IPS-18c (cell line): Measurements from ENCODE around the gene C6orf132.
"Not testable (repeated sequence)": the region's sequence is repeated elsewhere in the genome, so short reads cannot be mapped to it uniquely, and the experiment has no call there.

Source experiments
- H3K4me3 ChIP-seq: 2 replicates; pipeline ENCODE4 v1.7.0; 2013; ENCODE audit warnings: low read depth, mild to moderate bottlenecking, low read length, moderate library complexity; ENCODE audit not compliant: insufficient read depth
- H3K9me3 ChIP-seq: one replicate; pipeline ENCODE4 v1.6.1; 2013; ENCODE audit warnings: mild to moderate bottlenecking, low read length, moderate library complexity; ENCODE audit not compliant: control insufficient read depth, insufficient read depth

The C6orf132 gene

GRCh38 chr6:42165016-42165415 lies 22.6 kb upstream of the C6orf132 start:
- no peaks in the 10 kb centered on the region for H3K9me3 ChIP-seq

GRCh38 chr6:42163981-42164380 lies 21.6 kb upstream of the C6orf132 start:
- H3K4me3 ChIP-seq: no peak overlapping the region

More at GRCh38 chr6:42165016-42165415, 22.6 kb upstream of the C6orf132 start:
- H3K4me3 ChIP-seq: no peak overlapping the region

GRCh38 chr6:42162812-42163211 lies 20.4 kb upstream of the C6orf132 start:
- no peaks in the 10 kb centered on the region for H3K9me3 ChIP-seq
- H3K4me3 ChIP-seq: no peak overlapping the region; the same call in 1 of the 2 replicates

More at GRCh38 chr6:42163981-42164380, 21.6 kb upstream of the C6orf132 start:
- H3K9me3 ChIP-seq: no peaks in the 10 kb centered on the region

- H3K9me3 ChIP-seq: no peaks in the 10 kb centered on the region
- H3K4me3 ChIP-seq: no peak overlapping the region
Observed at GRCh38 chr6:42162384-42162783, 20.0 kb upstream of the C6orf132 start.

GRCh38 chr6:42159431-42160024 lies 17.1 kb upstream of the C6orf132 start:
- Histone ChIP-seq H3K4me3 (no peak overlapping the region), H3K9me3 (no peaks in the 10 kb centered on the region)

GRCh38 chr6:42158631-42159030 lies 16.2 kb upstream of the C6orf132 start:
- Histone ChIP-seq H3K9me3 (no peaks in the 10 kb centered on the region), H3K4me3 (no peak overlapping the region)

- no peaks in the 10 kb centered on the region for H3K9me3 ChIP-seq
- H3K4me3 ChIP-seq: no peak overlapping the region
Observed at GRCh38 chr6:42158011-42158410, 15.6 kb upstream of the C6orf132 start.

- Histone ChIP-seq H3K9me3 (no peaks in the 10 kb centered on the region), H3K4me3 (no peak overlapping the region)
Observed at GRCh38 chr6:42156638-42157037, 14.2 kb upstream of the C6orf132 start.

GRCh38 chr6:42155293-42155692 lies 12.9 kb upstream of the C6orf132 start:
- Histone ChIP-seq H3K9me3 (no peaks in the 10 kb centered on the region), H3K4me3 (no peak overlapping the region)

- H3K4me3 ChIP-seq: no peak overlapping the region
- H3K9me3 ChIP-seq: no peaks in the 10 kb centered on the region
Observed at GRCh38 chr6:42154461-42155209, 12.2 kb upstream of the C6orf132 start.

- Histone ChIP-seq H3K9me3 (no peaks in the 10 kb centered on the region), H3K4me3 (no peak overlapping the region)
Observed at GRCh38 chr6:42153921-42154320, 11.5 kb upstream of the C6orf132 start.

GRCh38 chr6:42152528-42153213 lies 10.3 kb upstream of the C6orf132 start:
- H3K9me3 ChIP-seq: not testable (repeated sequence)

GRCh38 chr6:42152024-42152423 lies 9.6 kb upstream of the C6orf132 start:
- Histone ChIP-seq H3K9me3 (no peaks in the 10 kb centered on the region), H3K4me3 (no peak overlapping the region)

More at GRCh38 chr6:42152528-42153213, 10.3 kb upstream of the C6orf132 start:
- H3K4me3 ChIP-seq: not testable (repeated sequence)

GRCh38 chr6:42150254-42150653 lies 7.8 kb upstream of the C6orf132 start:
- Histone ChIP-seq H3K4me3 (no peak overlapping the region), H3K9me3 (no peaks in the 10 kb centered on the region)

GRCh38 chr6:42148058-42148457 lies 5.6 kb upstream of the C6orf132 start:
- H3K4me3 ChIP-seq: no peak overlapping the region

GRCh38 chr6:42147138-42147562 lies 4.7 kb upstream of the C6orf132 start:
- Histone ChIP-seq H3K9me3 (no peaks in the 10 kb centered on the region), H3K4me3 (no peak overlapping the region)

More at GRCh38 chr6:42148058-42148457, 5.6 kb upstream of the C6orf132 start:
- H3K9me3 ChIP-seq: no peaks in the 10 kb centered on the region

GRCh38 chr6:42141603-42142117 lies 760 bp downstream of the C6orf132 start:
- Histone ChIP-seq H3K4me3 (peak overlapping the region; percentile 91), H3K9me3 (no peaks in the 10 kb centered on the region)
